Stimulated activated CD8-positive, alpha-beta memory T cell treated with anti-CD3 and anti-CD28 coated beads, Interleukin-15, amount 100 ng/mL, for 24 hours (primary cell): ENCODE results near the gene FAM83B.
"Not testable (repeated sequence)": the region's sequence is repeated elsewhere in the genome, so short reads cannot be mapped to it uniquely, and the experiment has no call there.

Experiments
- DNase-seq: peaks from one replicate; pipeline ENCODE4 v3.0.0-alpha.2; 2020; ENCODE audit warnings: low read depth

Gene FAM83B, protein sequence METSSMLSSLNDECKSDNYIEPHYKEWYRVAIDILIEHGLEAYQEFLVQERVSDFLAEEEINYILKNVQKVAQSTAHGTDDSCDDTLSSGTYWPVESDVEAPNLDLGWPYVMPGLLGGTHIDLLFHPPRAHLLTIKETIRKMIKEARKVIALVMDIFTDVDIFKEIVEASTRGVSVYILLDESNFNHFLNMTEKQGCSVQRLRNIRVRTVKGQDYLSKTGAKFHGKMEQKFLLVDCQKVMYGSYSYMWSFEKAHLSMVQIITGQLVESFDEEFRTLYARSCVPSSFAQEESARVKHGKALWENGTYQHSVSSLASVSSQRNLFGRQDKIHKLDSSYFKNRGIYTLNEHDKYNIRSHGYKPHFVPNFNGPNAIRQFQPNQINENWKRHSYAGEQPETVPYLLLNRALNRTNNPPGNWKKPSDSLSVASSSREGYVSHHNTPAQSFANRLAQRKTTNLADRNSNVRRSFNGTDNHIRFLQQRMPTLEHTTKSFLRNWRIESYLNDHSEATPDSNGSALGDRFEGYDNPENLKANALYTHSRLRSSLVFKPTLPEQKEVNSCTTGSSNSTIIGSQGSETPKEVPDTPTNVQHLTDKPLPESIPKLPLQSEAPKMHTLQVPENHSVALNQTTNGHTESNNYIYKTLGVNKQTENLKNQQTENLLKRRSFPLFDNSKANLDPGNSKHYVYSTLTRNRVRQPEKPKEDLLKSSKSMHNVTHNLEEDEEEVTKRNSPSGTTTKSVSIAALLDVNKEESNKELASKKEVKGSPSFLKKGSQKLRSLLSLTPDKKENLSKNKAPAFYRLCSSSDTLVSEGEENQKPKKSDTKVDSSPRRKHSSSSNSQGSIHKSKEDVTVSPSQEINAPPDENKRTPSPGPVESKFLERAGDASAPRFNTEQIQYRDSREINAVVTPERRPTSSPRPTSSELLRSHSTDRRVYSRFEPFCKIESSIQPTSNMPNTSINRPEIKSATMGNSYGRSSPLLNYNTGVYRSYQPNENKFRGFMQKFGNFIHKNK

GRCh38 chr6:54846243-54846856 lies at the start of gene FAM83B:
Gene FAM83B (plus strand): TSS chr6:54846771. CDS start chr6:54870247, 23,476 bp downstream.
- DNase-seq = no peak

GRCh38 chr6:54796918-54797317 lies 49.7 kb upstream of the FAM83B start:
- DNase-seq = not testable (repeated sequence)

DNA sequence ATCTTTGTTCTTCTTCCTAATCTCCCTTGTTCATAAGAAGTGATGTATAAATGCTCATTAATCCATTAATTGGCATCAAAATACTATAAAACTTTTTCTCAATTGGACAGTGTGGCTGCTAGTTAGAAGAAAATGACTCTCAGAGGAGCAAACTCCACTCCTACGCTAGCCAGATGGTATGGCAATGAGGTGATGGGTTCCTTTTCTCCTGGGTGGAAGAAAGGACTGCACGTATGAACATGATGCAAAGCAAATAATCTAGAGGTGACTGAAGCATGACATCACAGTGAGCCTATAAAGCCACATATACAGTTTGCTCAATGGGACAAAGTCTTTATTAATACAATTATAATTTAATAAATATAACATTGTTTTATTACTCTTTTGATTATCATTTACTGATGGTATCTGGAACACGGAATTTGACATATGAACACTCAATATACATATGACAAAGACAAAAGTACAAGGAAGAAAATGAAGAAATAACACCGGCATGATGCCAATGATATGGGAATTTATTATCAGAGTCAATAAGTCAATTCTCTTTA lies 46.4 kb upstream of the FAM83B start:
- DNase-seq = no peak

DNA sequence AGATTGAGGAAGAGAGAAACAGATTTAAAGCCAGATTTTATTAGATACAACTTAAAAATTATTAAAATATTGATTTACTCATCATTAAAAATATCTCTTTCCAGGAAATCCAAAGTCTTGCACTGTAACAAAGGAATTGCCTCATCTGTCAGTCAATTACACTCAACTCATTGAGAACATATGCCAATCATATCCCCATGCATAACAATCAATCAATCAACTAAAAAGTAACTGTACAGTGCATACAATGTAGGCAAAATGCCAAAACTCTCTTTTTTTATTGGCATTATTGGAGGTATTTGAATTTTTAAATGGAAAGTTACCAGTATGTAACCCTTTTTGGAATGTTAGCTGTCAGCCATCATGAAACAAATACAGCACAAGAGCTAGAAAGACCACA lies 45.3 kb upstream of the FAM83B start:
- DNase-seq = no peak

- DNase-seq = no peak
Observed at GRCh38 chr6:54801669-54802068, 44.9 kb upstream of the FAM83B start.

- no peak for DNase-seq
Observed at GRCh38 chr6:54802775-54803634, 43.6 kb upstream of the FAM83B start.

DNA sequence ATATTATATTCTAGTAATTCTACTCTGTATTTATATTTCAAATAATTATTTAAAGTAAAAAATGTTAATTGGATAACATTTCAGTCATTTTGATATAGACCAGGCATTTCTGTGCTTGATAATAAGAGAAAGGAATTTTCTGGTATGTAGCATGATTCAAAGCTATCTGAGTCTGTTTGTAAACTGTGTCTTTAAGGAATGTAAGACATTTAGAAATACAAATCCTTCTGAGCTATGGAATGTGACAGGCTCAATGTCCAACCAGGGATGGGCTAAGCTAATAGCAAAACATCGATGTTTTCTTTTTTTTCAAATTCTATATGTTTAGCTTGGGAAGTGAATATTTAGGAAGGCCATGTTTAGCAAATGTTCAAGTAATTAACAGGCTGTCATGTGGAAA lies 41.5 kb upstream of the FAM83B start:
- no peak for DNase-seq

DNA sequence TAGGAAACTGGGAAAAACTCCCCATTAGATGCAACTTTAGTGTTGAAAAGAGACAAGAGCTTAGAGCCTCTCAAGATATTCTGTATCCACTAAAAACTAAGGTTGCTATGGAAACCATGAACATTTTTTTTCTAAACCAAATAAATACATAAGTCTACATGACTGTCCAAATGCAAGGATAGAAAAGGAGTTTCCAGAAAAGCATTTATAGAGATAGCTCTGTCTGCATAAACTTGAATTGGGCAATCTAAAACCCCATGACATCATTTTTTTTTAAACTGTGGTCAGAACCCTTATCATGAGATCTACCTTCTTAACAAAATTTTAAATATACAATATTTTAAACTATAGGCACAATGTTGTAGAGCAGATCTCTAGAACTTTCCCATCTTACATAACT lies 36.4 kb upstream of the FAM83B start:
- DNase-seq = no peak

GRCh38 chr6:54813892-54814291 lies 32.7 kb upstream of the FAM83B start:
- DNase-seq = no peak

- DNase-seq = no peak
Observed at GRCh38 chr6:54817236-54817635, 29.3 kb upstream of the FAM83B start.

- DNase-seq = no peak
Observed at GRCh38 chr6:54817834-54818233, 28.7 kb upstream of the FAM83B start.

- not testable (repeated sequence) for DNase-seq
Observed at GRCh38 chr6:54824225-54824624, 22.3 kb upstream of the FAM83B start.

DNA sequence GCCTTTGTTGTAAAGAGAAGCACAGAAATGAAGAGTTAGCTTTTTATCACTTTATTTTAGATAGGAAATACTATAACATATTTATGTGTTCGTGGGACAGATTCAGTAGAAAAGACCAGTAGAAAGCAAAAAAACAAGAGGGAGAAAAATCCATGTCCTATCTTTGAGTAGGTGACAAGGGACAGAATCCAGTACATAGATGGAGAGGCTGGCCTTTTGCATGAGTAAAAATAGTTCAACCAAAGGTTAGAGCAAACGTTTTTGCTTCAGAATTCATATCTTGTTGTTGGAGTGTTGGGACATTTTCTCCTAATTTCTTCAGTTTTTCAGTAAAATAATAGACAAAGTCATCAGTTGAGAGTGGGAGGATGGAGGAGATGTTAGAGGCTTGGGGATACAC lies 19.6 kb upstream of the FAM83B start:
- DNase-seq = no peak

- no peak for DNase-seq
Observed at GRCh38 chr6:54830216-54830615, 16.4 kb upstream of the FAM83B start.

GRCh38 chr6:54835176-54835575 lies 11.4 kb upstream of the FAM83B start:
- no peak for DNase-seq

DNA sequence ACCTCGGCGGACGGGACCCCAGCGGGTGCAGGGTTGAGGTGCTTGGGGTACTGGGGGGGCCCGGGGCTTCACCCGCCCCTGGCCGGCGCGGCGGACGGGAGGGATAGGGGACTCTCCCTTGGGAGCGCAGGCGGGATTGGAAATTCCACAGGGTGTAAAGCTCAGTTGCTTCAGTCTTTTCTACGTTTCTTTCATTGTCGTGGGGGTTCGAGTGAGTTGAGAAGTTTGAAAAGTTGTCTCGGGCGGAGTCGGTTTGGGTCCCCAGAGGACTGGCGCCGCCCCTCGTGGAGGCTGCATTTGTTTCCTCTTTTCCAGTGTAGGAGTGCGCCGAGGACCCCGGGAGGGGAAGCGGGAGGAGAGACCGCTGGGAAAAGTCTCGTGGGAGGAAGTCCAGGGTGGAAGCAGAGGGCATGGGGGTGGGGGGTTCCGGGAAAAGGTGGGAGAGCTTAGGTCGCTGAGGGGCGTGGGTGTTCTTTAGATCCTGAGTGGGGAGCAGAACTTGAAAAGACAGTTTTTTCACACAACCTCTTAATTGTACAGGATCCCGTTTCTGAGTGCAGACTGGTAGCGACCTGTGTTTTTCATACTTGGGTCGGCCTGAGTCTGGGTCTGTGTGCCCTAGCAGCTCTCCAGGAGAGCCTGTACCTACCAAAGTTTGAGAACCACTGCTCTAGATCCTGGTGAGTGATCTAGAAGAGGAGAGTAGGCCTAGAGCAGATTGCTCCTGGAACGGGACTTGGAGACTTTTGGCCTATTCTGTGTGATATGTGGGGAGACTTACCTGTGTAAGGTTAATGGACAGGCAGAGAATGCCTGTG lies 495 bp downstream of the FAM83B start:
- no peak for DNase-seq

- DNase-seq = no peak
Observed at GRCh38 chr6:54847799-54848597, 1.4 kb downstream of the FAM83B start.

GRCh38 chr6:54850114-54850513 lies 3.5 kb downstream of the FAM83B start:
- DNase-seq = no peak

- DNase-seq = no peak
Observed at GRCh38 chr6:54856129-54856528, 9.6 kb downstream of the FAM83B start.
